GM12801 (cell line): Measurements from ENCODE around the gene RAB3GAP2.

Experiments used
- CTCF ChIP-seq: IDR thresholded peaks from one replicate; pipeline ENCODE4 v1.5.1; 2011; ENCODE audit warnings: control low read depth; ENCODE audit not compliant: insufficient read length; ENCODE audit errors: extremely low read depth

RAB3GAP2 gene

GRCh38 chr1:220267630-220268029 is 4.6 kb downstream of the RAB3GAP2 start:
- TF ChIP-seq CTCF: no peak

- no peak for TF ChIP-seq CTCF
These were observed 17.0 kb downstream of the RAB3GAP2 start for GRCh38 chr1:220255204-220255603.

- no peak for TF ChIP-seq CTCF
These were observed 21.0 kb downstream of the RAB3GAP2 start for GRCh38 chr1:220251272-220251671.

- TF ChIP-seq CTCF: no peak
These were observed 21.6 kb downstream of the RAB3GAP2 start for GRCh38 chr1:220250681-220251080.

GRCh38 chr1:220249522-220249921 is 22.7 kb downstream of the RAB3GAP2 start:
- TF ChIP-seq CTCF: no peak

- no peak for TF ChIP-seq CTCF
These were observed 28.3 kb downstream of the RAB3GAP2 start for GRCh38 chr1:220243947-220244346.

- TF ChIP-seq CTCF: no peak
These were observed 31.1 kb downstream of the RAB3GAP2 start for GRCh38 chr1:220241072-220241663.

GRCh38 chr1:220239966-220240365 is 32.3 kb downstream of the RAB3GAP2 start:
- TF ChIP-seq CTCF: no peak
